Measurements from ENCODE around the gene DSCAM. TPM values are rescaled to one million over a fixed set of nuclear protein-coding genes. Genes with fewer than 3 reads are reported as not detected.

Gene DSCAM
- total and polyA plus RNA-seq, 2 donors (not counting 3 experiments of a cell fraction or from before 2014, with no cell fraction given), result not detected

- ChIA-PET POLR2A (no interaction called here), CTCF (no interaction called here)
- H3K36me3 ChIP-seq (ENCODE audit: control insufficient read depth in 2 of 2, extremely low read depth in 1 of 2, insufficient read depth in 2 of 2, low read length in 2 of 2), result no peaks in the 10 kb centered on the region
- no peak overlapping the region for H3K4me2 ChIP-seq (ENCODE audit: insufficient read depth, low read length)
- no peak overlapping the region for H2AFZ ChIP-seq (ENCODE audit: low read depth, low read length)
- H3K4me1 ChIP-seq (ENCODE audit: control insufficient read depth, extremely low read depth, insufficient read depth, low read length), result no peaks in the 10 kb centered on the region
- no peak overlapping the region for H3K9ac ChIP-seq (replicated peaks; ENCODE audit: extremely low read depth, insufficient read depth, low read length)
- no peaks in the 10 kb centered on the region for H4K20me1 ChIP-seq (replicated peaks; ENCODE audit: control insufficient read depth, extremely low read depth, insufficient read depth, low read length)
- H3K9me3 ChIP-seq (replicated peaks; ENCODE audit: control insufficient read depth, insufficient read depth, low read length), result no peaks in the 10 kb centered on the region
- H3K27me3 ChIP-seq (ENCODE audit: control insufficient read depth in 2 of 2, insufficient read depth in 2 of 2, low read length in 2 of 2), result no peaks in the 10 kb centered on the region
- H3K27ac ChIP-seq (ENCODE audit: insufficient read depth, low read depth, low read length), result no peak overlapping the region
- H3K4me3 ChIP-seq (replicated peaks in 1 of 3; ENCODE audit: insufficient read depth in 1 of 3, low read depth in 1 of 3, low read length in 3 of 3), result no peak overlapping the region
- no peaks in the 10 kb centered on the region for H3K9me1 ChIP-seq (replicated peaks; ENCODE audit: control insufficient read depth, extremely low read depth, insufficient read depth, low read length)
- no peak for TF ChIP-seq EZH2 (IDR thresholded peaks at IDR 0.05; ENCODE audit: borderline replicate concordance, low read depth, low read length, severe bottlenecking)
- TF ChIP-seq JUN (IDR thresholded peaks at IDR 0.05; ENCODE audit: borderline replicate concordance, insufficient read depth, insufficient read length, low read depth), result peak; percentile 74
- dilution Hi-C loops (cut with MboI; ENCODE audit: extremely low pct_ligation_motif_present, low sequenced_read_pairs) (no loop called here), intact Hi-C loops (cut with micrococcal nuclease) (no loop called here)
- H3K79me2 ChIP-seq (ENCODE audit: control insufficient read depth, insufficient read depth, low read length), result no peaks in the 10 kb centered on the region
- no peak for DNase-seq (ENCODE audit: low read depth, low spot score)
- BruUV-seq (replicated peaks), result no TSS peak
- no peak for FAIRE-seq
These were observed 413.4 kb downstream of the DSCAM start for GRCh38 chr21:40433538-40433937.

- H3K9me1 ChIP-seq (replicated peaks; ENCODE audit: control insufficient read depth, extremely low read depth, insufficient read depth, low read length), result no peaks in the 10 kb centered on the region
- POLR2A ChIA-PET, result no interaction called here
- no peak overlapping the region for H2AFZ ChIP-seq (ENCODE audit: low read depth, low read length)
- TF ChIP-seq GATA2 (IDR thresholded peaks at IDR 0.05; ENCODE audit: insufficient read depth, insufficient read length, low read depth, low read length), result no peak
- no peak for TF ChIP-seq MAX (IDR thresholded peaks at IDR 0.05; ENCODE audit: insufficient read depth, insufficient read length)
- no peak for TF ChIP-seq JUN (IDR thresholded peaks at IDR 0.05; ENCODE audit: borderline replicate concordance, insufficient read depth, insufficient read length, low read depth)
- no peak for TF ChIP-seq MYC (IDR thresholded peaks at IDR 0.05; ENCODE audit: low read depth, low read length)
- TF ChIP-seq POLR2A (IDR thresholded peaks at IDR 0.05; ENCODE audit: low read depth, low read length), result no peak
- TF ChIP-seq EZH2 (IDR thresholded peaks at IDR 0.05; ENCODE audit: borderline replicate concordance, low read depth, low read length, severe bottlenecking), result no peak
- TF ChIP-seq POLR2AphosphoS5 (IDR thresholded peaks at IDR 0.05; ENCODE audit: insufficient read depth, low read depth, low read length), result no peak
- TF ChIP-seq FOS (IDR thresholded peaks at IDR 0.05; ENCODE audit: borderline replicate concordance, insufficient read depth, low read length), result no peak
- no peak for TF ChIP-seq CTCF (IDR thresholded peaks at IDR 0.05; ENCODE audit: extremely low read depth in 1 of 2, insufficient read depth in 1 of 2, low read depth in 1 of 2, low read length in 2 of 2)
- H3K9me3 ChIP-seq (replicated peaks; ENCODE audit: control insufficient read depth, insufficient read depth, low read length), result peaks cover 11% of the 10 kb centered on the region
- intact Hi-C loops (cut with micrococcal nuclease), result no loop called here
- FAIRE-seq, result no peak
- dilution Hi-C loops (cut with MboI; ENCODE audit: extremely low pct_ligation_motif_present, low sequenced_read_pairs), result no loop called here
- no peak for DNase-seq (ENCODE audit: low read depth, low spot score)
- no peak overlapping the region for H3K4me2 ChIP-seq (ENCODE audit: insufficient read depth, low read length)
- H3K27ac ChIP-seq (ENCODE audit: insufficient read depth, low read depth, low read length), result no peak overlapping the region
- no peaks in the 10 kb centered on the region for H3K79me2 ChIP-seq (ENCODE audit: control insufficient read depth, insufficient read depth, low read length)
- H3K9ac ChIP-seq (replicated peaks; ENCODE audit: extremely low read depth, insufficient read depth, low read length), result no peak overlapping the region
- no peaks in the 10 kb centered on the region for H3K36me3 ChIP-seq (ENCODE audit: control insufficient read depth in 2 of 2, extremely low read depth in 1 of 2, insufficient read depth in 2 of 2, low read length in 2 of 2)
- no peak overlapping the region for H3K4me3 ChIP-seq (replicated peaks in 1 of 3; ENCODE audit: insufficient read depth in 1 of 3, low read depth in 1 of 3, low read length in 3 of 3)
- H4K20me1 ChIP-seq (replicated peaks; ENCODE audit: control insufficient read depth, extremely low read depth, insufficient read depth, low read length), result no peaks in the 10 kb centered on the region
- CTCF ChIA-PET, result interaction anchor here (0.6 kb wide), 1 partner anchor 141 kb away, joined by 3 read pairs; no protein-coding TSS in a partner anchor
- H3K4me1 ChIP-seq (ENCODE audit: control insufficient read depth, extremely low read depth, insufficient read depth, low read length), result no peaks in the 10 kb centered on the region
- H3K27me3 ChIP-seq (ENCODE audit: control insufficient read depth in 2 of 2, insufficient read depth in 2 of 2, low read length in 2 of 2), result no peaks in the 10 kb centered on the region
- BruUV-seq (replicated peaks), result no TSS peak
These were observed 421.0 kb downstream of the DSCAM start for GRCh38 chr21:40425981-40426380.
